ENCODE measurements around the gene PPP1R8. TPM values are rescaled to one million over a fixed set of nuclear protein-coding genes. Genes with fewer than 3 reads are reported as not detected.

PPP1R8 gene
- total and polyA plus RNA-seq, 8 donors = 31.1 to 56.3 (median 48.8) TPM

DNA sequence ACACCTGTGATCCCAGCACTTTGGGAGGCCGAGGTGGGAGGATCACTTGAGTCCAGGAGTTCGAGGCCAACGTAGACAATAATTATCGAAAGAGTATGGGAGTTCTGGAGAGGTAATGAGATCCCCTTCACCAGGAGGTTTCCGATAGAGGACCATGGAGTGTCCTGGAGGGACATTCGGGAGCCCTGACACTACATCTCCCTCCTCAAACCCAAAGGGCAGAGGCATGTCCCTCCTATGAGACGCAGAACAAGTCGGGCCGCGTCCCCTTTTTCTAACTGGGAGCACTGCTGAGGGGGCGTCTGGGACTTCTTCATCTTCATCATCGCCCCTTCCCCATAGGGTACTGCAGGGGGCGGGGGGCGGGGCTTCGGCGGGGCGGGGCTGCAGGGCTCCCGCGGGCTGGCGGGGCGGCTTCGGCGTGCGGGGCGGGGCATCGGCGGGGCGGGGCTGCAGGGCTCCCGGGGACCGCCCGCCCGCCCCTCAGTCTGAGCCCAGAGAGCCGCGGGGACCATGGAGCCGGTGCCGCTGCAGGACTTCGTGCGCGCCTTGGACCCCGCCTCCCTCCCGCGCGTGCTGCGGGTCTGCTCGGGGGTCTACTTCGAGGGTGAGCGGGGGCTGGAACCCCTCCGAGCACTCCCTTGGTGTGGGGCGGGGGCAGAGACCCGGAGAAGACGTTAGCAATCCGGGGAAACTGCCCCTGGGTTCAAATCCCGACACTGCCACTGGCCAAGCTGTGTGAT lies 41.6 kb downstream of the PPP1R8 start, which contains the start of gene THEMIS2:
Gene THEMIS2 (plus strand): TSS at position 486 of the 743 bp plus-strand sequence. CDS start 28 bp downstream, at position 514.
- DNase-seq = peak in 3 of 4 donors; percentile 48 to 96 (median 79)
- Histone ChIP-seq H3K4me3 (peak within 1 kb of the TSS; percentile 49 to 63), H3K9me3 (no peaks in the 10 kb centered on the region), H3K27me3 (no peaks in the 10 kb centered on the region), H3K36me3 (peaks cover 0 to 13% of the 10 kb centered on the region in 2 donors), H3K27ac (peak within 1 kb of the TSS; percentile 81 to 92), H3K4me1 (peaks cover 0 to 61% of the 10 kb centered on the region in 2 donors)
- ATAC-seq = peak; percentile 83
- no peak for TF ChIP-seq CTCF (IDR thresholded peaks at IDR 0.05)
- intact Hi-C loops (cut with DNase I) = no loop called here

DNA sequence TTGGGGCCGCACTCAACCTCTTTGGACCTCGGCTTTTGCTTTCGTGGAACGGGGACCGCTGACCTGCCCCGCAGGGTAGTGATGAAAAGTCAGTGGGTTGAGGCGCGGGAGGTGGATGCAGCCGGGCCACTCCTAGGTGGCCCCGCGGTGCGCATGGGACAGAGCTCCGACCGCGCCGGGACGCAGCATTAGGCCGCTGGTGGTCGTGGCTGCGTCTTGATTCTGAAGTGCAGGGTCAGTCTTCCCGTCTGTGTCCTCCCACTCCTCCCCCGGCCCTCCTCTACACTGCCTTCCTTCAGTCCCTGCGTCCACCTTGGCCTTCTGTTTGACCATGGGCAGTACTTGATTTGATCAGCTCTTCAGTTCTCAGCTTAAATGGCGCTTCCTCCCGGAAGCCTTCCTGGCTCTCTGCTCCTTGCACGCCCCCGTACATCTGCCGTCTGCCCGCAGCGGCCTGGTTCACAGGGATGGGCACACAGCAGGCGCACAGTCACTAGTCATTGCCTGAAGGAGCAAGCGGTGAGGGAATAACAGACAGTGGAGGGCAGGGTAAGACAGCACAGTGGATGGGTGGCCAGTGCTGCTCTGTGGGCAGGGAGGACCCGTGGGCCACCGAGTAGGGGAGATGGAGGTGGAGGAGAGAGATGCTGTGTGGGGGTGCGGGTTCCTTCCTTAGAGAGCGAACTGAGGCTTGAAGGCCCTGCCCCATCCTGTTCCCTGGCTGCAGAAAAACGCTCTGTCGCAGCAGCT lies 42.4 kb downstream of the PPP1R8 start:
- peak in 1 of 4 donors; percentile 80 for DNase-seq
- H3K4me1 ChIP-seq = peaks cover 0 to 65% of the 10 kb centered on the region in 2 donors

DNA sequence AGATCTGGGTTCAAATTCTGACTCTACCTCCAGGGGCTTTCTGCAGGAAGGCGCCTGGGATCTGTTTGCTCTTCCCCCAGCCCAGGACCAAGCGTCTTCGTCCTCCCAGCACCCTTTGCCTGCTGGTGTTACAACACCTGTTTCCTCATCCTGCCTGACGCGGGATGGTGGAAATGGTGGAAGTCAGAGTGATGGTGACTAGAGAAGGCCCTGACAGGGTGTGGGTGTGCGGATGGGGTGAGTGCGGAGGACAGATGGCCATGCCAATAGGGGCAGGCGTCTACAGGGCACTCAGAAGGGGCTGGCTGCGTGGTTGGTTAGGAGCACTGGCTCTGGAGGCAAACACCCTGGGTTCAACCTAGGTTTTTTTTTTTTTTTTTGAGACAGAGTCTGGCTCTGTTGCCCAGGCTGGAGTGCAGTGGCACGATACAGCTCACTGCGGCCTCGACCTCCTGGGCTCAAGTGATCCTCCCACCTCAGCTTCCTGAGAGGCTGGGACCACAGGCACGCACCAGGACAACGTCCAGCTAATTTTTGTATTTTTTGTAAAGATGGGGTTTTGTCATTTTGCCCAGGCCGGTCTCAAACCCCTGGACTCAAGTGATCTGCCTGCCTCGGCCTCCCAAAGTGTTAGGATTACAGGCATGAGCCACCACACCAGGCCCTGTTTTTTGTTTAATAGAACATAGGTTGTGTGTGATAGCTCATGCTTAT lies 43.2 kb downstream of the PPP1R8 start:
- Histone ChIP-seq H3K27ac (peak overlapping the region; percentile 81 to 92), H3K9me3 (no peaks in the 10 kb centered on the region), H3K27me3 (no peaks in the 10 kb centered on the region), H3K4me1 (peaks cover 0 to 65% of the 10 kb centered on the region in 2 donors), H3K4me3 (peak overlapping the region; percentile 49 to 63), H3K36me3 (peaks cover 0 to 29% of the 10 kb centered on the region in 2 donors)
- peak; percentile 21 for ATAC-seq
- intact Hi-C loops (cut with DNase I) = no loop called here
- peak in 3 of 4 donors; percentile 19 to 82 (median 73) for DNase-seq
- TF ChIP-seq CTCF (IDR thresholded peaks at IDR 0.05) = no peak

More for the DNA sequence above, 42.4 kb downstream of the PPP1R8 start:
- peaks cover 0 to 20% of the 10 kb centered on the region in 2 donors for H3K36me3 ChIP-seq
- H3K27me3 ChIP-seq = no peaks in the 10 kb centered on the region
- peak; percentile 30 for ATAC-seq
- TF ChIP-seq CTCF (IDR thresholded peaks at IDR 0.05) = no peak
- peak overlapping the region; percentile 81 to 92 for H3K27ac ChIP-seq
- no peaks in the 10 kb centered on the region for H3K9me3 ChIP-seq
- H3K4me3 ChIP-seq = peak overlapping the region; percentile 49 to 63
- intact Hi-C loops (cut with DNase I) = no loop called here

DNA sequence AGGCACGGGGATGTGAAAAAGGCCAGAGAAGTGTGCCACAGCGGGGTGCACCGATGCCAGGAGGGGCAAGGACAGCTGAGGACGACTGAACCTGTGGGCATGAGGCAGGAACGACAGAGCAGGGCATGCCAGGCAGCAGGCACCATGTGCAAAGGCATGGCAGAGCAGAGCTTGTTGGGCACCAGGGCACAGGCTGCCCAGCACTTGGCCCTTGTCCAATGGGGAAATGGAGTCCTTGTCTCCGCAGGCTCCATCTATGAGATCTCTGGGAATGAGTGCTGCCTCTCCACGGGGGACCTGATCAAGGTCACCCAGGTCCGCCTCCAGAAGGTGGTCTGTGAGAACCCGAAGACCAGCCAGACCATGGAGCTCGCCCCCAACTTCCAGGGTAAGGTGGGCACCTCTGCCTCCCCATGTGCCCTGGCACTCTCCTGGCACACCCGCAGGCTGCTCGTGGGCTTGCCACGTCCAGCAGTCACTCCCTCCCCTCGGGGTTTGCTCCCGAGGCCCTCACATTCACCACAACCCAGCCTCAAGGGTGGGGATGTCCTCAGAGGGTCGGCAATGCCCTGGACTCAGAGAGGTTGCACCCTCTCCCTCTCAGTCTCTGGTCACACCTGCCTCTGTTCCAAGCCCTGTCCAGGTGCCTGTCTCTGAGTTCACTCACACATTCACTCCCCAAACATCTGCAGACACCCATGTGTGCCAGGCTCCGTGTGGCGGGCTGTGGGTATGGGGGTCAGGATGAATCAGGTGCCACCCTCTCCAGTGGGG lies 45.9 kb downstream of the PPP1R8 start:
- ATAC-seq (no peak), DNase-seq (peak in 1 of 4 donors; percentile 35)
- H3K36me3 ChIP-seq = peaks cover 0 to 56% of the 10 kb centered on the region in 2 donors
- peak overlapping the region in 1 of 2 donors; percentile 63 for H3K4me3 ChIP-seq
- no peaks in the 10 kb centered on the region for H3K9me3 ChIP-seq
- H3K4me1 ChIP-seq = peaks cover 0 to 59% of the 10 kb centered on the region in 2 donors
- intact Hi-C loops (cut with DNase I) = no loop called here
- no peak for TF ChIP-seq CTCF (IDR thresholded peaks at IDR 0.05)
- peak overlapping the region; percentile 33 to 92 for H3K27ac ChIP-seq
- H3K27me3 ChIP-seq = no peaks in the 10 kb centered on the region
